K562 (cell line): ENCODE measurements around the gene CXCL17. TPM values are rescaled to one million over a fixed set of nuclear protein-coding genes. Genes with fewer than 3 reads are reported as not detected.

Experiments used
- AFF4 ChIP-seq: sonication (generic); formaldehyde crosslinking; IDR thresholded peaks from 2 replicates; pipeline ENCODE4 v1.8.0; 2023; ENCODE audit warnings: mild to moderate bottlenecking, missing genetic modification reagents
- ATF4 ChIP-seq: fragments of 450-650 bp; formaldehyde crosslinking; IDR thresholded peaks from 2 replicates; pipeline ENCODE4 v1.4.0; 2022; ENCODE audit warnings: mild to moderate bottlenecking, moderate library complexity
- CEBPZ ChIP-seq: fragments of 150-350 bp; IDR thresholded peaks from 2 replicates; pipeline ENCODE4 v1.6.1; 2014; ENCODE audit warnings: low read depth, mild to moderate bottlenecking, low read length, borderline replicate concordance
- CHD4 ChIP-seq: fragments of 200-600 bp; sonication (generic); IDR thresholded peaks from 3 replicates; pipeline ENCODE4 v1.6.1; 2012; ENCODE audit warnings: low read depth, mild to moderate bottlenecking, mixed read lengths, low read length, inconsistent platforms; ENCODE audit not compliant: insufficient read depth, insufficient replicate concordance, poor library complexity, severe bottlenecking
- CREM ChIP-seq: IDR thresholded peaks from 2 replicates; pipeline ENCODE4 v1.6.1; 2014; ENCODE audit warnings: antibody characterized with exemption, low read depth
- ELF1 ChIP-seq: fragments of 200-800 bp; sonication (Bioruptor generic); IDR thresholded peaks from 2 replicates; pipeline ENCODE4 v1.6.1; 2016; ENCODE audit warnings: missing genetic modification characterization, missing compliant biosample characterization
- FOXP4 ChIP-seq: sonication (generic); formaldehyde crosslinking; IDR thresholded peaks from 2 replicates; pipeline ENCODE4 v1.8.0; 2022; ENCODE audit warnings: mild to moderate bottlenecking, missing genetic modification reagents, borderline replicate concordance
- HDAC3 ChIP-seq: fragments of 450-650 bp; IDR thresholded peaks from 2 replicates; pipeline ENCODE4 v1.6.1; 2018; ENCODE audit warnings: borderline replicate concordance, mild to moderate bottlenecking, moderate library complexity; ENCODE audit not compliant: partially characterized antibody
- JUND ChIP-seq, 2 experiments: IDR thresholded peaks; 2 replicates in 1 of 2; 3 replicates in 1 of 2; pipeline ENCODE4 v1.6.1; 2011; ENCODE audit warnings: borderline replicate concordance in 2 of 2, low read depth in 2 of 2, low read length in 2 of 2, improper control_type of control experiment in 1 of 2, missing biosample characterization in 1 of 2, missing genetic modification characterization in 1 of 2, missing genetic modification reagents in 1 of 2
- NRF1 ChIP-seq, 2 experiments: fragments of 450-650 bp; IDR thresholded peaks in 1 of 2; conservative IDR thresholded peaks in 1 of 2; 2 replicates each; pipeline ENCODE4 v1.6.1; 2014; ENCODE audit warnings: mild to moderate bottlenecking in 2 of 2
- SRF ChIP-seq, 2 experiments: fragments of 250-450, 450-650 bp in 1 of 2; sonication (Bioruptor Pico) in 1 of 2; sonication (generic) in 1 of 2; formaldehyde crosslinking; IDR thresholded peaks; 2 replicates each; pipeline versions ENCODE4 v1.5.0 to v1.5.1; 2020 to 2022; ENCODE audit warnings: mild to moderate bottlenecking in 1 of 2, missing genetic modification reagents in 1 of 2
- ZNF140 ChIP-seq: fragments of 250-450 bp; sonication (Bioruptor Pico); IDR thresholded peaks from 2 replicates; pipeline ENCODE4 v1.8.0; 2021; ENCODE audit warnings: moderate library complexity, mild to moderate bottlenecking, inconsistent platforms
- ZNF143 ChIP-seq: sonication (generic); formaldehyde crosslinking; IDR thresholded peaks from 2 replicates; pipeline ENCODE4 v1.9.0; 2022; ENCODE audit warnings: mild to moderate bottlenecking, missing genetic modification reagents
- ZNF41 ChIP-seq: fragments of 250-450 bp; sonication (Bioruptor Pico); conservative IDR thresholded peaks from 2 replicates; pipeline ENCODE4 v1.4.0; 2020; ENCODE audit warnings: mild to moderate bottlenecking
- polyA plus RNA-seq, 8 experiments: library from polyadenylated mRNA; depleted of rRNA in 4 of 8; stranded (reverse) in 5 of 8; unstranded in 3 of 8; fragments of >200 nt; fragmentation: Nextera tagmentation in 2 of 8; fragmentation: Illumina TruSeq in 1 of 8; extraction: Ambion mirVana in 2 of 8; extraction: Trizol in 1 of 8; gene quantifications; 2 replicates each; pipeline versions ENCODE4 v1.2.1 to v1.2.3, GENCODE V29; 2011 to 2014; ENCODE audit warnings: inconsistent platforms in 1 of 8, missing spikeins in 1 of 8
- total RNA-seq, 7 experiments: library from RNA; depleted of rRNA in 6 of 7; stranded (reverse); fragments of >200 nt in 6 of 7; fragmentation: Illumina TruSeq in 2 of 7; extraction: Trizol in 2 of 7; gene quantifications; 2 replicates each; pipeline versions ENCODE4 v1.2.1 to v1.2.3, GENCODE V29; 2011 to 2021; ENCODE audit warnings: low replicate concordance in 1 of 7

Gene CXCL17
- total and polyA plus RNA-seq, 9 of the 15 experiments (the other 6 are each of a cell fraction or from before 2014, with no cell fraction given) = 0.10 to 0.15 TPM; not detected in 7

- TF ChIP-seq AFF4 (CRISPR knock-in tag) (no peak), ZNF41 (CRISPR knock-in tag) (no peak), ZNF143 (peak; percentile 47), ZNF140 (CRISPR knock-in tag) (no peak), ATF4 (CRISPR knock-in tag) (no peak), SRF (CRISPR knock-in tag; IDR thresholded peaks at IDR 0.05) (peak; percentile 75 to 81; a peak in 3 of 4 replicates), CEBPZ (peak; percentile 93), JUND (IDR thresholded peaks at IDR 0.05; ENCODE audit: borderline replicate concordance, low read depth, low read length) (peak; percentile 93), JUND (tag; IDR thresholded peaks at IDR 0.05; ENCODE audit: borderline replicate concordance, low read depth, low read length) (peak; percentile 88; the same call in 2 of the 3 replicates), FOXP4 (CRISPR knock-in tag) (no peak), NRF1 (conservative IDR thresholded peaks at IDR 0.05 in 1 of 2, IDR thresholded peaks at IDR 0.05 in 1 of 2) (peak; percentile 68 to 74), CHD4 (peak; percentile 79), ELF1 (tag) (peak; percentile 75), CREM (peak; percentile 93), HDAC3 (no peak)
Measured at GRCh38 chr19:42396381-42397262, 46.1 kb downstream of the CXCL17 start (continued).
